Stimulated activated naive CD8-positive, alpha-beta T cell treated with anti-CD3 and anti-CD28 coated beads, Interleukin-15, Interleukin-2, amounts not matched to agents 100 ng/mL and 50 ng/mL, for 24 hours (primary cell): Measurements from ENCODE around the gene RTP2.
"Not testable (repeated sequence)": the region's sequence is repeated elsewhere in the genome, so short reads cannot be mapped to it uniquely, and the experiment has no call there.

Experiments used
- H3K27ac Mint-ChIP-seq: one replicate; pipeline ENCODE4 v1.8.0; 2021; ENCODE audit warnings: mild to moderate bottlenecking, mixed read lengths
- H3K27me3 Mint-ChIP-seq: one replicate; pipeline ENCODE4 v1.8.0; 2021; ENCODE audit warnings: mixed read lengths
- H3K36me3 Mint-ChIP-seq: one replicate; pipeline ENCODE4 v1.8.0; 2021; ENCODE audit warnings: low read depth, mixed read lengths
- H3K4me1 Mint-ChIP-seq: one replicate; pipeline ENCODE4 v1.8.0; 2021; ENCODE audit warnings: low read depth, mixed read lengths
- H3K4me3 Mint-ChIP-seq: one replicate; pipeline ENCODE4 v1.8.0; 2021; ENCODE audit warnings: mild to moderate bottlenecking, mixed read lengths
- H3K9me3 Mint-ChIP-seq: one replicate; pipeline ENCODE4 v1.8.0; 2021; ENCODE audit warnings: mixed read lengths

RTP2 gene

GRCh38 chr3:187708696-187709095 is 6.3 kb upstream of the RTP2 start:
- H3K27me3 Mint-ChIP-seq = no peaks in the 10 kb centered on the region
- H3K9me3 Mint-ChIP-seq = no peaks in the 10 kb centered on the region
- no peak overlapping the region for H3K4me3 Mint-ChIP-seq
- H3K36me3 Mint-ChIP-seq = no peaks in the 10 kb centered on the region
- H3K4me1 Mint-ChIP-seq = no peaks in the 10 kb centered on the region
- no peak overlapping the region for H3K27ac Mint-ChIP-seq

- Mint-ChIP-seq H3K9me3 (no peaks in the 10 kb centered on the region), H3K27me3 (no peaks in the 10 kb centered on the region), H3K4me1 (no peaks in the 10 kb centered on the region), H3K4me3 (no peak overlapping the region), H3K27ac (no peak overlapping the region), H3K36me3 (no peaks in the 10 kb centered on the region)
Observed at GRCh38 chr3:187706971-187707370, 4.6 kb upstream of the RTP2 start.

GRCh38 chr3:187705164-187705563 is 2.8 kb upstream of the RTP2 start:
- no peak overlapping the region for H3K27ac Mint-ChIP-seq
- H3K9me3 Mint-ChIP-seq = no peaks in the 10 kb centered on the region
- no peaks in the 10 kb centered on the region for H3K36me3 Mint-ChIP-seq
- no peaks in the 10 kb centered on the region for H3K27me3 Mint-ChIP-seq
- H3K4me3 Mint-ChIP-seq = no peak overlapping the region
- no peaks in the 10 kb centered on the region for H3K4me1 Mint-ChIP-seq

- Mint-ChIP-seq H3K9me3 (no peaks in the 10 kb centered on the region), H3K36me3 (no peaks in the 10 kb centered on the region), H3K4me1 (no peaks in the 10 kb centered on the region), H3K27ac (no peak overlapping the region), H3K27me3 (peaks cover 9% of the 10 kb centered on the region), H3K4me3 (no peak overlapping the region)
Observed at GRCh38 chr3:187700249-187700648, 2.1 kb downstream of the RTP2 start.

DNA sequence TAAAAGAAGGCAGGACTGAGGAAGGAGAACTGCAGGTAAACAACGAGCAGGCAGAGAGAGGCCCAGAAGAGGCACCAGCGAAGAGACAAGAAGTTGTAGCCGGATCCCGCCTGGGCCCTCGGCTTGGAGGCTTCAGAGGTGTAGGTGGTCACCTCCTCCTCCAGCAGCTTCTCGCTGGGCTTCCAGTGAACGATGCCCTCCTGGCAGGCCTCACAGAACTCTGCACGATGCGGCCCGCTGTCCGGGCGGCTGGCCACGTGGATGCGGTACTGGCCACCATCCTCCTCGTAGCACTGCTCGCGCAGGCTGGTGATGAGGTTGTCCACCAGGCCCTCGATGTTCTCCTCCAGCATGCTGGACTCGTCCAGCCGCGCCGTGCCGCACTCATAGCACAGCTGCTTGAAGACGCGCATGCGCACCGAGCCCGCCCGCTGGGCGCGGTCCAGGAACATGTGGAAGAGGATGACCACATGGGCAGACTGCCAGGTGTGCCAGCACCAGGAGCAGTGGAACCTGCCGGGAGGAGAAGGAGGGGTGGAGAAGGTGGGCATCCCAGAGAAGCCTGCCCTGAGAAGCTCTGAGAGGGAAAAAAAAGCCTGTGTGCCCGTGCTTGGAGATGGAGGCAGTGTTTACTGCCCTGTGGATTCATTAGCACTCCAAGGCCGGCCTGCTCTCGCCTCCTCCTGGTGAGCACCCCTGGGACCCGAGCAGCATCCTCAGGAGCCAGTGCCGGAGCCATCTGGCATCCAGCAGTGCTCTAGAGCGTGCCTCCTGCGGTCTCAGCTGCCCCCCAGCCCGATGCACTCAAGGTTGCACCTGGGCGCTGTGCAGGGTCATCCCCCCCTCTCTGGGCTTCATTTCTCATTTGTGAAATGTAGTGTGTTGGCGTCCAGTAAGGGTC is 3.6 kb downstream of the RTP2 start:
- Mint-ChIP-seq H3K27ac (no peak overlapping the region), H3K27me3 (peaks cover 23% of the 10 kb centered on the region), H3K36me3 (no peaks in the 10 kb centered on the region), H3K4me1 (no peaks in the 10 kb centered on the region), H3K4me3 (no peak overlapping the region), H3K9me3 (no peaks in the 10 kb centered on the region)

DNA sequence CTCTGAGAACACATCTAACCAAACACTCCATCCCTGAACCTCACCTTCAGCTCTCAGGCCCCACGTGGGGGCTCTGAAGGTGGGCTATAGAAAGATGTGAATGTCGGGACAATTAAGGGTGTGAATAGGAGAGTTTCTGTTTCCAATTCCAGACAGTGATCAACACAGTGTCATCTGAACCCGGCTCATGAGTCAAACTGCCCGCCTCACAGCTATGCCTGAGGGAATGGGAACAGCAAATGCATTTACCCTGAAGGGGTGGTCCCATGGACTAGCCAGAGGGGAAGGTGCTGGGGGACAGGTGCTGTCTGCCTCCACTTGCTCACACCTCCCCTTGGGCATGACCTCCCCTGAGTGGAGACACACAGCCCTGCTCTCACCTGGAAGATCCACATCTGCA is 6.3 kb downstream of the RTP2 start:
- no peak overlapping the region for H3K4me3 Mint-ChIP-seq
- H3K27me3 Mint-ChIP-seq = peaks cover 37% of the 10 kb centered on the region
- H3K36me3 Mint-ChIP-seq = no peaks in the 10 kb centered on the region
- no peak overlapping the region for H3K27ac Mint-ChIP-seq
- H3K4me1 Mint-ChIP-seq = no peaks in the 10 kb centered on the region
- no peaks in the 10 kb centered on the region for H3K9me3 Mint-ChIP-seq

DNA sequence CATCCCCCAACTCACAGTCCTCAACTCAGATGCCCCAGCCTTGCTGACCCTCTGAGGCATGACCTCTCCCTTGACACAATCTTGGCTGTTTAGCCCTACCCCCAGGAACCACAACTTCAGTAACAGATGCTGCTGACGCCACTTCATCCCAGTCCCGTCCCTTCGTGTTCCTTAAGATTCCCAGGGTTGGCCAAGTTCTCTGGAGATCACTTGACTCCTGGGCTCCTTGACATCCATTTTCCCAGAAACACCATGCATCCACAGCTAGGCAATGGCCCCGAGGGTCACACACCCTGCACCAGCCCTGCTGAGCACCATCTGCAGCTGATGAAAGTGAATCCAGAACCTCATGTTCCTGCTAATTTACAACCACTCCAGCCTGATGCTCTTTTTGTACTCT is 6.9 kb downstream of the RTP2 start:
- no peaks in the 10 kb centered on the region for H3K36me3 Mint-ChIP-seq
- peaks cover 42% of the 10 kb centered on the region for H3K27me3 Mint-ChIP-seq
- H3K27ac Mint-ChIP-seq = no peak overlapping the region
- no peaks in the 10 kb centered on the region for H3K9me3 Mint-ChIP-seq
- H3K4me3 Mint-ChIP-seq = no peak overlapping the region
- no peaks in the 10 kb centered on the region for H3K4me1 Mint-ChIP-seq

DNA sequence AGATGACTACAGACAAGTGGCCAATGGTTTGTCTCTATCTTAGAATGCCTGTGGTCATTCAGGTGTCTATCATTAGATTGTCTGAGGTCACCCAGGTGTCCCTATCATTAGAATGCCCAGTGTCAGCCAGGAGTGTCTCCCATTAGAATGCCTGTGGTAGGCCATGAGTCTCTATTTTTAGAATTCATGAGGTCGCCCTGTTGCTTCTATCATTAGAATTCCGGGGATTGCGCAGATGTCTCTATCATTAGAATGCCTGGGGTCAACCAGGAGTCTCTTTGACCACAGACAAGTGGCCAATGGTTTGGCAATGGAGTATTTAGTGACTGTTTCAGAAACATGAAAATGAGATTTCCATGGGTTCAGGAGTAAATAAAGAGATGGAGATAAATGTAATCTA is 7.6 kb downstream of the RTP2 start:
- H3K27me3 Mint-ChIP-seq = peaks cover 46% of the 10 kb centered on the region
- H3K4me3 Mint-ChIP-seq = no peak overlapping the region
- H3K27ac Mint-ChIP-seq = no peak overlapping the region
- H3K9me3 Mint-ChIP-seq = no peaks in the 10 kb centered on the region
- no peaks in the 10 kb centered on the region for H3K4me1 Mint-ChIP-seq
- no peaks in the 10 kb centered on the region for H3K36me3 Mint-ChIP-seq

GRCh38 chr3:187693431-187693830 is 8.9 kb downstream of the RTP2 start:
- Mint-ChIP-seq H3K4me3 (no peak overlapping the region), H3K27ac (no peak overlapping the region), H3K36me3 (no peaks in the 10 kb centered on the region), H3K9me3 (no peaks in the 10 kb centered on the region), H3K4me1 (no peaks in the 10 kb centered on the region), H3K27me3 (peaks cover 55% of the 10 kb centered on the region)

GRCh38 chr3:187689984-187690383 is 12.4 kb downstream of the RTP2 start:
- H3K4me3 Mint-ChIP-seq = no peak overlapping the region
- no peaks in the 10 kb centered on the region for H3K36me3 Mint-ChIP-seq
- peaks cover 5% of the 10 kb centered on the region for H3K9me3 Mint-ChIP-seq
- peaks cover 67% of the 10 kb centered on the region for H3K27me3 Mint-ChIP-seq
- H3K27ac Mint-ChIP-seq = no peak overlapping the region
- no peaks in the 10 kb centered on the region for H3K4me1 Mint-ChIP-seq

DNA sequence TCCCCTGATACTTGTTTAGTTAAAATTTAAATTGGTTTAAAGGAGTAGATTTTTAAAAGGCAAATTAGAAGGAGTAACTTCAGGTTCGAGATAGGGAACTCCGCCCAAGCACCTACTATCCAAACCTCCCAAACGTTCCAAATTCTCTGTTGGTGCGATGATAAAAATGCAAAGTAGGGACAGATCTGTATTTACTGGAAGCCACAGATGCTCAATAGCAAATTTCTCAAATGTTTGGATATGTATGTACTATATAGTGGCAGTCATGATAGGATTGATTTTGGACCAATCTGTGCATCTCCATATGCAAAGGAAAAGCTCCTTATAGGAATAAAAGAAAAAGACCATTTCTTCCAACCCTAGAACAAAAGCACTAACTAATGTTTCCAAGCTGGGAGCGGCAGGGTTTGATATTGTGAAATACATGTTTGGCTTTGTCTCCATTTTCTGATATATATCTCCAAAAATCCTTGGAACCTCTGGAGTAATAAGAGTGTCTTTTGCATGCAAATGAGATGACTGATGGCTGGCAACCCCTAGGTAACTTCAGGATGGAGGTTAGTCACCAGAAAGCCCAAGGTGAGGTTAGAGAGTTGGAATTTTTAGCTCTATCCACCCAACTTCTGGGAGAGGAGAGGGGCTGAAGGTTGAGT is 15.6 kb downstream of the RTP2 start:
- Mint-ChIP-seq H3K27me3 (peaks cover 75% of the 10 kb centered on the region), H3K4me1 (peaks cover 7% of the 10 kb centered on the region)

DNA sequence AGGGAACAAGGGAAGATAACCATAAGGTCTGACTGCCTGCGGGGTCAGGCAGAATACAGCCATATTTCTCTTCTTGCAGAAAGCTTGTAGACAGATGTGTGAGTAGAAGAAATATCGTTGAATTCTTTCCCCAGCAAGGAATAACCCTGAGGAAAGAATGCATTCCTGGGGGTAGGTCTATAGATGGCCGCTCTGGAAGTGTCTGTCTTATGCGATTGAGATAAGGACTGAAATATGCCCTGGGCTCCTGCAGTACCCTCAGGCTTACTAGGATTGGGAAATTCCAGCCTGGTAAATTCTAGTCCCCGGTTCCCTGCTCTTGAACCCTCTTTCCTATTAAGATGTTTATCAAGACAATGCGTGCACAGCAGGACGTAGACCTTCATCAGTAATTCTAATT is 16.4 kb downstream of the RTP2 start:
- no peak overlapping the region for H3K4me3 Mint-ChIP-seq
- no peak overlapping the region for H3K27ac Mint-ChIP-seq
- H3K4me1 Mint-ChIP-seq = peaks cover 7% of the 10 kb centered on the region
- H3K9me3 Mint-ChIP-seq = peaks cover 5% of the 10 kb centered on the region
- H3K27me3 Mint-ChIP-seq = peaks cover 69% of the 10 kb centered on the region
- no peaks in the 10 kb centered on the region for H3K36me3 Mint-ChIP-seq

More for the DNA sequence above, 15.6 kb downstream of the RTP2 start:
- Mint-ChIP-seq H3K4me3 (no peak overlapping the region), H3K9me3 (peaks cover 5% of the 10 kb centered on the region), H3K36me3 (no peaks in the 10 kb centered on the region), H3K27ac (no peak overlapping the region)

DNA sequence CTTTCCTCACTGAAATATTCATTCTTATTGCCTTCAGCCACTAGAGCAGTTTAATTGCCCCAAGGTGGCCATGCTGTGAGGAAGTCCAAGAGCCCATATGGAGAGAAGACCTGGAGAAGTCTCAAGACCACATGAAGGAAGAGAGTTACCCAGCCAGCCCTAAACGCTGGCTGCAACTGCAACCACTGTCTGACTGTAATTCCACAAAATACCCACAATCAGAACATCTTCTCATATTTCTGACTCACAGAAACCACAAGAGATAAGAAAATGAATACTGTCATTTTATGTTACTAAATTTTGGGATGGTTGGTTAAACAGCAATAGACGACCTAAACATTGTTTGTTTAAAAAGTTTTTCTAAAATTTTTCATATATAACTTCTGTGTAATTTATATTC is 17.5 kb downstream of the RTP2 start:
- H3K36me3 Mint-ChIP-seq = no peaks in the 10 kb centered on the region
- peaks cover 70% of the 10 kb centered on the region for H3K27me3 Mint-ChIP-seq
- H3K4me1 Mint-ChIP-seq = peaks cover 7% of the 10 kb centered on the region
- H3K4me3 Mint-ChIP-seq = no peak overlapping the region
- peaks cover 5% of the 10 kb centered on the region for H3K9me3 Mint-ChIP-seq
- H3K27ac Mint-ChIP-seq = peak overlapping the region; percentile 69

DNA sequence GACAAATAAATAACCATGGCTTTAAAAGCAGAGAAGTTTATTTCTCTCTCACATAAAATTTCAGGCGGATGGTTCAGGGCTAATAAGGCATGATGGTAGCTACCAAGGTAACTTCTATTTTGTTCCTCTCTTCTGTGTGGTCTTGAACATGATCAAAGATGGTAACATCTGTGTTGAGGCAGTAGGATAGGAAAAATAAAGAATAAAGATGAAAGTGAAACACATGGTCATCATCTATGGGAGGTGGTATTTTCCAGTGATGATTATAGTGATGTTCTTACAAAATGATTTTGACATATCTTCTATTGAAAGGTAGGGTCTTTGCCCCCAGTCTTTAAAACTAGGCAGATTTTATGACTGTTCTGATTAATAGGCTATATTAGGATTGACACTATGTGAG is 17.9 kb downstream of the RTP2 start:
- peak overlapping the region; percentile 69 for H3K27ac Mint-ChIP-seq
- H3K9me3 Mint-ChIP-seq = peaks cover 5% of the 10 kb centered on the region
- no peak overlapping the region for H3K4me3 Mint-ChIP-seq
- H3K4me1 Mint-ChIP-seq = peaks cover 7% of the 10 kb centered on the region
- no peaks in the 10 kb centered on the region for H3K36me3 Mint-ChIP-seq
- peaks cover 69% of the 10 kb centered on the region for H3K27me3 Mint-ChIP-seq

GRCh38 chr3:187681756-187682155 is 20.6 kb downstream of the RTP2 start:
- H3K9me3 Mint-ChIP-seq, H3K27ac Mint-ChIP-seq, H3K36me3 Mint-ChIP-seq, H3K4me1 Mint-ChIP-seq, H3K4me3 Mint-ChIP-seq: not testable (repeated sequence)
- peaks cover 68% of the 10 kb centered on the region for H3K27me3 Mint-ChIP-seq
